Caco-2 (cell line): ENCODE results near the gene AGBL5. TPM values are rescaled to one million over a fixed set of nuclear protein-coding genes. Genes with fewer than 3 reads are reported as not detected.

Source experiments
- BruUV-seq: library from RNA; stranded (reverse); fragments of 400-500 nt; replicated peaks from 2 replicates; lab custom pipeline; 2021; lab: Mats Ljungman, UMichigan
- CTCF ChIA-PET: fragments of 300-600 bp; sonication (Branson Sonifier 250); formaldehyde crosslinking; loops from one replicate; lab custom pipeline; 2022; ENCODE audit warnings: antibody characterized with exemption; lab: Charles Lee
- POLR2A ChIA-PET: fragments of 300-600 bp; sonication (Branson Sonifier 250); formaldehyde crosslinking; loops from one replicate; lab custom pipeline; 2022; ENCODE audit warnings: antibody characterized with exemption; lab: Charles Lee
- DNase-seq, 2 experiments: peaks; one replicate each; pipeline versions ENCODE4 v3.0.0 to v3.0.0-alpha.2; 2020 to 2022
- H3K27me3 ChIP-seq: replicated peaks from 2 replicates; pipeline ENCODE4 v1.6.0; 2011; ENCODE audit warnings: low read length; ENCODE audit not compliant: control insufficient read depth, insufficient read depth
- H3K36me3 ChIP-seq: 2 replicates; pipeline ENCODE4 v1.5.1; 2011; ENCODE audit warnings: low read length; ENCODE audit not compliant: control insufficient read depth, insufficient read depth
- H3K4me1 ChIP-seq: fragments of 250-450 bp; sonication (Bioruptor Pico); 2 replicates; pipeline ENCODE4 v1.5.1; 2020; ENCODE audit warnings: mild to moderate bottlenecking
- H3K4me3 ChIP-seq: 2 replicates; pipeline ENCODE4 v1.5.1; 2011; ENCODE audit warnings: low read depth, mild to moderate bottlenecking, control low read depth, low read length
- H3K9me3 ChIP-seq: fragments of 250-450 bp; sonication (Bioruptor Pico); 2 replicates; pipeline ENCODE4 v1.5.1; 2020; ENCODE audit warnings: mild to moderate bottlenecking, moderate library complexity
- H3K27ac Mint-ChIP-seq: one replicate; pipeline ENCODE4 v1.8.0; 2022; ENCODE audit warnings: mixed read lengths; ENCODE audit not compliant: unreplicated experiment
- H3K27me3 Mint-ChIP-seq: one replicate; pipeline ENCODE4 v1.8.0; 2022; ENCODE audit warnings: mixed read lengths; ENCODE audit not compliant: insufficient read depth, unreplicated experiment
- H3K36me3 Mint-ChIP-seq: one replicate; pipeline ENCODE4 v1.8.0; 2022; ENCODE audit warnings: mild to moderate bottlenecking, mixed read lengths; ENCODE audit not compliant: insufficient read depth, unreplicated experiment
- H3K4me1 Mint-ChIP-seq: one replicate; pipeline ENCODE4 v1.8.0; 2022; ENCODE audit warnings: low read depth, mixed read lengths; ENCODE audit not compliant: unreplicated experiment
- H3K4me3 Mint-ChIP-seq: one replicate; pipeline ENCODE4 v1.8.0; 2022; ENCODE audit warnings: mild to moderate bottlenecking, moderate library complexity, mixed read lengths; ENCODE audit not compliant: unreplicated experiment
- H3K9me3 Mint-ChIP-seq: one replicate; pipeline ENCODE4 v1.8.0; 2022; ENCODE audit warnings: mixed read lengths; ENCODE audit not compliant: unreplicated experiment
- intact Hi-C: fragments of 100-400 bp; cut with micrococcal nuclease; formaldehyde crosslinking; loops from one replicate; pipeline ENCODE4 v1.10.0; 2022; ENCODE audit not compliant: unreplicated experiment
- total RNA-seq: library from RNA; stranded (reverse); gene quantifications from 2 replicates; pipeline ENCODE4 v1.2.3, GENCODE V29; 2022
- TF ChIP-seq, protein P1 (sequence below), 2 experiments: fragments of 200-600 bp in 1 of 2; IDR thresholded peaks; 1 replicate in 1 of 2; 2 replicates in 1 of 2; pipeline versions ENCODE4 v1.5.1 to v1.8.0; 2011 to 2022; ENCODE audit warnings: antibody characterized with exemption in 1 of 2, control low read depth in 1 of 2, inconsistent platforms in 1 of 2, low read depth in 1 of 2, low read length in 1 of 2, mild to moderate bottlenecking in 1 of 2, moderate library complexity in 1 of 2; ENCODE audit not compliant: insufficient read depth in 1 of 2, severe bottlenecking in 1 of 2, unreplicated experiment in 1 of 2

AGBL5 gene
- total RNA-seq, 1 experiment from 2014 or later, result 34.1 TPM

GRCh38 chr2:27019459-27019858 lies 32.0 kb upstream of the AGBL5 start:
- H3K4me1 ChIP-seq, result peaks cover 35% of the 10 kb centered on the region
- no peak overlapping the region for H3K4me3 Mint-ChIP-seq
- ChIA-PET POLR2A (interaction anchor here (0.6 kb wide), 1 partner anchor 51 kb away, joined by 11 read pairs; no protein-coding TSS in a partner anchor), CTCF (interaction anchor here (1.3 kb wide), 1 partner anchor 58 kb away, joined by 6 read pairs; no protein-coding TSS in a partner anchor)
- no peaks in the 10 kb centered on the region for H3K9me3 Mint-ChIP-seq
- intact Hi-C loops, result no loop called here
- no peaks in the 10 kb centered on the region for H3K27me3 ChIP-seq
- peaks cover 26% of the 10 kb centered on the region for H3K4me1 Mint-ChIP-seq
- H3K4me3 ChIP-seq, result no peak overlapping the region
- H3K36me3 Mint-ChIP-seq, result peaks cover 10% of the 10 kb centered on the region
- no peaks in the 10 kb centered on the region for H3K9me3 ChIP-seq
- no TSS peak for BruUV-seq
- H3K27ac Mint-ChIP-seq, result no peak overlapping the region
- H3K27me3 Mint-ChIP-seq, result no peaks in the 10 kb centered on the region
- H3K36me3 ChIP-seq, result no peaks in the 10 kb centered on the region
- DNase-seq, result no peak
- TF ChIP-seq, protein P1, sequence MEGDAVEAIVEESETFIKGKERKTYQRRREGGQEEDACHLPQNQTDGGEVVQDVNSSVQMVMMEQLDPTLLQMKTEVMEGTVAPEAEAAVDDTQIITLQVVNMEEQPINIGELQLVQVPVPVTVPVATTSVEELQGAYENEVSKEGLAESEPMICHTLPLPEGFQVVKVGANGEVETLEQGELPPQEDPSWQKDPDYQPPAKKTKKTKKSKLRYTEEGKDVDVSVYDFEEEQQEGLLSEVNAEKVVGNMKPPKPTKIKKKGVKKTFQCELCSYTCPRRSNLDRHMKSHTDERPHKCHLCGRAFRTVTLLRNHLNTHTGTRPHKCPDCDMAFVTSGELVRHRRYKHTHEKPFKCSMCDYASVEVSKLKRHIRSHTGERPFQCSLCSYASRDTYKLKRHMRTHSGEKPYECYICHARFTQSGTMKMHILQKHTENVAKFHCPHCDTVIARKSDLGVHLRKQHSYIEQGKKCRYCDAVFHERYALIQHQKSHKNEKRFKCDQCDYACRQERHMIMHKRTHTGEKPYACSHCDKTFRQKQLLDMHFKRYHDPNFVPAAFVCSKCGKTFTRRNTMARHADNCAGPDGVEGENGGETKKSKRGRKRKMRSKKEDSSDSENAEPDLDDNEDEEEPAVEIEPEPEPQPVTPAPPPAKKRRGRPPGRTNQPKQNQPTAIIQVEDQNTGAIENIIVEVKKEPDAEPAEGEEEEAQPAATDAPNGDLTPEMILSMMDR (IDR thresholded peaks at IDR 0.05; ENCODE audit: insufficient read depth in 1 of 2, low read depth in 1 of 2, low read length in 1 of 2, severe bottlenecking in 1 of 2, unreplicated experiment in 1 of 2), result no peak

DNA sequence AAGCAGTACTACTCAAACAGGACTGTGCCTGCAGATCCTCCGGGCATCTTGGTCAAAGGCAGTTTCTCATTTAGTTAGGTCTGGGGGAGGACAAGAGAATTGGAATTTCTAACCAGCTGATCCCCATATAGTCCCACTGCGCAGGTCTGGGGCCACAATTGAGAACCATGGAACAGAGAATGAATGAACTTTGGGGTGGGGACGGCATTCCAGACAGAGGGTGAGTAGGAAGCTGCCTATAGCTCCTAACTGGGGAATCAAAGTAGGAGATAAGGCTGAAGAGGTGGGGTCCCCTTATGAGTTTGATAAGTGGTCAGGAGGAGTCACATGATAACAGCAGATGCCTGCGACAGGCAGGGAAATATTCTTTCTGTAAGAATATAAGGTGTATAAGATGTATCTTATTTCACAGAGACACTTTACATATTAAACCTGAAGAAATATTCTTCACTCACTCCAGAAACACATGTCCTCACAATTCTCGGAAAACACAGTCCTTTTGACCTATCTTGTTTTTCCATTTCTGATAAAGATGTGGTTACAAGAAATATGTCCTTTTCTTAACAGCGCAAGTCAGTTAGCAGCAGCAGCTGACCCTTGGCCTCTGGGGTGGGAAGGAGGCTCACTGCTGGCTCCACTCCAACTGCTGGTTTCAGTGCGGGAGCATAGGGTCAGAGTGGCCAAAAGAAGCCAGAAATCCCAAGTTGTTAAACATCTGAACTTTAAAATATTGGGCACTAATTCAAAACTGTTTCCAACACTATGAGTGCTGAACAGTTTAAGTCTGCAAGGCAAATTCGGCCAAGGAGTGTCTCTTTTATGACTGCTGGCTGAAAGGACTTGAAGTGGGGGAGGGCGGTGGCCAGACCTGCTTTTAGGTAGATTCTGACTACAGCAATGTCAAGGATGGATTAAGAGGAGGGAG lies 31.3 kb upstream of the AGBL5 start:
- H3K27me3 ChIP-seq, result no peaks in the 10 kb centered on the region
- H3K9me3 ChIP-seq, result no peaks in the 10 kb centered on the region
- H3K9me3 Mint-ChIP-seq, result no peaks in the 10 kb centered on the region
- H3K4me1 Mint-ChIP-seq, result peaks cover 26% of the 10 kb centered on the region
- H3K4me3 Mint-ChIP-seq, result no peak overlapping the region
- H3K27ac Mint-ChIP-seq, result peak overlapping the region; percentile 42
- ChIA-PET CTCF (interaction anchor here (1.3 kb wide), 1 partner anchor 58 kb away, joined by 6 read pairs; no protein-coding TSS in a partner anchor), POLR2A (no interaction called here)
- TF ChIP-seq, protein P1 (IDR thresholded peaks at IDR 0.05; ENCODE audit: insufficient read depth in 1 of 2, low read depth in 1 of 2, low read length in 1 of 2, severe bottlenecking in 1 of 2, unreplicated experiment in 1 of 2), result no peak
- BruUV-seq, result no TSS peak
- H3K4me3 ChIP-seq, result no peak overlapping the region
- H3K36me3 ChIP-seq, result no peaks in the 10 kb centered on the region
- peaks cover 10% of the 10 kb centered on the region for H3K36me3 Mint-ChIP-seq
- no peaks in the 10 kb centered on the region for H3K27me3 Mint-ChIP-seq
- DNase-seq, result no peak
- peaks cover 35% of the 10 kb centered on the region for H3K4me1 ChIP-seq
- intact Hi-C loops, result loop anchor here (2.0 kb wide), 1 partner anchor 61 kb away; no protein-coding TSS in a partner anchor

- H3K9me3 ChIP-seq, result no peaks in the 10 kb centered on the region
- TF ChIP-seq, protein P1 (IDR thresholded peaks at IDR 0.05; ENCODE audit: insufficient read depth in 1 of 2, low read depth in 1 of 2, low read length in 1 of 2, severe bottlenecking in 1 of 2, unreplicated experiment in 1 of 2), result no peak
- intact Hi-C loops, result loop anchor here (2.0 kb wide), 1 partner anchor 59 kb away; no protein-coding TSS in a partner anchor
- no peak for DNase-seq
- Mint-ChIP-seq H3K4me1 (peaks cover 26% of the 10 kb centered on the region), H3K27ac (peak overlapping the region; percentile 60), H3K4me3 (no peak overlapping the region), H3K9me3 (no peaks in the 10 kb centered on the region), H3K36me3 (peaks cover 10% of the 10 kb centered on the region), H3K27me3 (no peaks in the 10 kb centered on the region)
- ChIA-PET CTCF (interaction anchor here (0.6 to 1.5 kb wide), 2 partner anchors 60 to 136 kb away, joined by 3 to 6 read pairs; no protein-coding TSS in a partner anchor), POLR2A (interaction anchor here (0.6 kb wide), 1 partner anchor 42 kb away, joined by 4 read pairs; no protein-coding TSS in a partner anchor)
- H3K4me3 ChIP-seq, result no peak overlapping the region
- no peaks in the 10 kb centered on the region for H3K36me3 ChIP-seq
- H3K27me3 ChIP-seq, result no peaks in the 10 kb centered on the region
- H3K4me1 ChIP-seq, result peaks cover 28% of the 10 kb centered on the region
- no TSS peak for BruUV-seq
Measured at GRCh38 chr2:27021253-27022049, 30.0 kb upstream of the AGBL5 start.
